Measurements from ENCODE around the gene GPR156.
"Not testable (repeated sequence)": the region's sequence is repeated elsewhere in the genome, so short reads cannot be mapped to it uniquely, and the experiment has no call there.

Gene GPR156

GRCh38 chr3:120284747-120285507, at the start of gene GPR156:
GPR156 (minus strand) TSS chr3:120285222; CDS start chr3:120244098, 41,124 bp downstream.
- DNase-seq (no peak), ATAC-seq (replicated peaks) (peak; percentile 72 to 83)
- no peaks in the 10 kb centered on the region for H3K36me3 Mint-ChIP-seq
- peaks cover 1 to 2% of the 10 kb centered on the region in 2 donors for H3K9me3 Mint-ChIP-seq
- H3K4me1 Mint-ChIP-seq, result peaks cover 0 to 3% of the 10 kb centered on the region in 2 donors
- peak within 1 kb of the TSS; percentile 47 to 59 for H3K4me3 Mint-ChIP-seq
- H3K27ac Mint-ChIP-seq, result no peak within 1 kb of the TSS
- peaks cover 45 to 67% of the 10 kb centered on the region in 2 donors for H3K27me3 Mint-ChIP-seq

- peaks cover 6 to 25% of the 10 kb centered on the region in 2 donors for H3K36me3 Mint-ChIP-seq
- H3K4me3 Mint-ChIP-seq, result no peak overlapping the region
- no peak for DNase-seq
- ATAC-seq (replicated peaks), result no peak
- no peaks in the 10 kb centered on the region for H3K27me3 Mint-ChIP-seq
- no peaks in the 10 kb centered on the region for H3K9me3 Mint-ChIP-seq
- no peak overlapping the region for H3K27ac Mint-ChIP-seq
- H3K4me1 Mint-ChIP-seq, result peaks cover 2 to 3% of the 10 kb centered on the region in 2 donors
These were observed 47.6 kb upstream of the GPR156 start for GRCh38 chr3:120332646-120333045.

- Mint-ChIP-seq H3K9me3 (no peaks in the 10 kb centered on the region), H3K4me1 (peaks cover 0 to 1% of the 10 kb centered on the region in 2 donors), H3K36me3 (peaks cover 9 to 28% of the 10 kb centered on the region in 2 donors), H3K27me3 (no peaks in the 10 kb centered on the region), H3K27ac (no peak overlapping the region), H3K4me3 (no peak overlapping the region)
- ATAC-seq (replicated peaks) (no peak), DNase-seq (no peak)
These were observed 46.1 kb upstream of the GPR156 start for GRCh38 chr3:120331076-120331475.

GRCh38 chr3:120326784-120327183, 41.8 kb upstream of the GPR156 start:
- DNase-seq, result no peak
- H3K9me3 Mint-ChIP-seq, result peaks cover 0 to 6% of the 10 kb centered on the region in 2 donors
- H3K36me3 Mint-ChIP-seq, result peaks cover 18 to 38% of the 10 kb centered on the region in 2 donors
- peaks cover 9 to 12% of the 10 kb centered on the region in 2 donors for H3K4me1 Mint-ChIP-seq
- H3K27me3 Mint-ChIP-seq, result no peaks in the 10 kb centered on the region
- no peak for ATAC-seq (replicated peaks)
- H3K27ac Mint-ChIP-seq, result no peak overlapping the region
- no peak overlapping the region for H3K4me3 Mint-ChIP-seq

GRCh38 chr3:120324190-120324589, 39.2 kb upstream of the GPR156 start:
- peak overlapping the region in 1 of 2 donors; percentile 29 for H3K4me3 Mint-ChIP-seq
- ATAC-seq (replicated peaks), result peak in 1 of 2 donors; percentile 50

GRCh38 chr3:120323761-120324160, 38.7 kb upstream of the GPR156 start:
- H3K4me3 Mint-ChIP-seq, H3K27me3 Mint-ChIP-seq: not testable (repeated sequence)
- peak; percentile 10 for DNase-seq
- Mint-ChIP-seq H3K27ac (peak overlapping the region; percentile 27), H3K4me1 (peaks cover 9 to 12% of the 10 kb centered on the region in 2 donors), H3K9me3 (peaks cover 3 to 12% of the 10 kb centered on the region in 2 donors), H3K36me3 (peaks cover 30 to 49% of the 10 kb centered on the region in 2 donors)
- peak; percentile 54 to 71 for ATAC-seq (replicated peaks)

More at GRCh38 chr3:120324190-120324589, 39.2 kb upstream of the GPR156 start:
- DNase-seq, result no peak
- peak overlapping the region; percentile 27 for H3K27ac Mint-ChIP-seq
- peaks cover 2 to 10% of the 10 kb centered on the region in 2 donors for H3K9me3 Mint-ChIP-seq
- peaks cover 27 to 45% of the 10 kb centered on the region in 2 donors for H3K36me3 Mint-ChIP-seq
- no peaks in the 10 kb centered on the region for H3K27me3 Mint-ChIP-seq
- peaks cover 9 to 12% of the 10 kb centered on the region in 2 donors for H3K4me1 Mint-ChIP-seq

- Mint-ChIP-seq H3K9me3 (peaks cover 15 to 17% of the 10 kb centered on the region in 2 donors), H3K4me1 (peaks cover 2 to 6% of the 10 kb centered on the region in 2 donors), H3K36me3 (peaks cover 35 to 53% of the 10 kb centered on the region in 2 donors), H3K27me3 (peaks cover 6 to 7% of the 10 kb centered on the region in 2 donors), H3K27ac (no peak overlapping the region), H3K4me3 (no peak overlapping the region)
- no peak for DNase-seq
- ATAC-seq (replicated peaks), result no peak
These were observed 27.1 kb upstream of the GPR156 start for GRCh38 chr3:120311863-120312794.

- no peak overlapping the region for H3K27ac Mint-ChIP-seq
- no peaks in the 10 kb centered on the region for H3K4me1 Mint-ChIP-seq
- H3K9me3 Mint-ChIP-seq, result peaks cover 4% of the 10 kb centered on the region in 2 donors
- no peak for ATAC-seq (replicated peaks)
- DNase-seq, result no peak
- no peak overlapping the region for H3K4me3 Mint-ChIP-seq
- peaks cover 7 to 8% of the 10 kb centered on the region in 2 donors for H3K27me3 Mint-ChIP-seq
- H3K36me3 Mint-ChIP-seq, result peaks cover 1 to 10% of the 10 kb centered on the region in 2 donors
These were observed 21.8 kb upstream of the GPR156 start for GRCh38 chr3:120306519-120307455.

GRCh38 chr3:120304616-120305015, 19.6 kb upstream of the GPR156 start:
- H3K4me1 Mint-ChIP-seq, result no peaks in the 10 kb centered on the region
- peaks cover 1 to 10% of the 10 kb centered on the region in 2 donors for H3K36me3 Mint-ChIP-seq
- no peak for DNase-seq

GRCh38 chr3:120302361-120302760, 17.3 kb upstream of the GPR156 start:
- Mint-ChIP-seq H3K36me3 (peaks cover 0 to 5% of the 10 kb centered on the region in 2 donors), H3K9me3 (peaks cover 3 to 4% of the 10 kb centered on the region in 2 donors), H3K4me3 (no peak overlapping the region), H3K27me3 (peaks cover 3 to 4% of the 10 kb centered on the region in 2 donors), H3K4me1 (no peaks in the 10 kb centered on the region), H3K27ac (no peak overlapping the region)
- DNase-seq, result no peak
- no peak for ATAC-seq (replicated peaks)

More at GRCh38 chr3:120304616-120305015, 19.6 kb upstream of the GPR156 start:
- H3K9me3 Mint-ChIP-seq, result peaks cover 4% of the 10 kb centered on the region in 2 donors
- no peak overlapping the region for H3K27ac Mint-ChIP-seq
- no peak for ATAC-seq (replicated peaks)
- no peak overlapping the region for H3K4me3 Mint-ChIP-seq
- H3K27me3 Mint-ChIP-seq, result peaks cover 7 to 8% of the 10 kb centered on the region in 2 donors

GRCh38 chr3:120300971-120301370, 15.9 kb upstream of the GPR156 start:
- Mint-ChIP-seq H3K27me3 (peaks cover 0 to 3% of the 10 kb centered on the region in 2 donors), H3K9me3 (no peaks in the 10 kb centered on the region), H3K27ac (no peak overlapping the region), H3K4me1 (no peaks in the 10 kb centered on the region), H3K4me3 (no peak overlapping the region), H3K36me3 (no peaks in the 10 kb centered on the region)
- DNase-seq, result no peak
- ATAC-seq (replicated peaks), result no peak

- DNase-seq (no peak), ATAC-seq (replicated peaks) (no peak)
- Mint-ChIP-seq H3K27ac (no peak overlapping the region), H3K27me3 (peaks cover 0 to 3% of the 10 kb centered on the region in 2 donors), H3K36me3 (no peaks in the 10 kb centered on the region), H3K4me1 (no peaks in the 10 kb centered on the region), H3K9me3 (peaks cover 0 to 3% of the 10 kb centered on the region in 2 donors), H3K4me3 (no peak overlapping the region)
These were observed 14.4 kb upstream of the GPR156 start for GRCh38 chr3:120299403-120299802.

GRCh38 chr3:120298996-120299395, 14.0 kb upstream of the GPR156 start:
- no peak for ATAC-seq (replicated peaks)

More at GRCh38 chr3:120298996-120299395, 14.0 kb upstream of the GPR156 start:
- Mint-ChIP-seq H3K27ac (no peak overlapping the region), H3K4me3 (no peak overlapping the region), H3K9me3 (peaks cover 2 to 3% of the 10 kb centered on the region in 2 donors), H3K4me1 (no peaks in the 10 kb centered on the region), H3K27me3 (peaks cover 0 to 3% of the 10 kb centered on the region in 2 donors), H3K36me3 (no peaks in the 10 kb centered on the region)
- DNase-seq, result no peak

All from stimulated activated naive B cell treated with anti-CD40 and anti-IgM and Interleukin-4, amounts not matched to agents 10 μg/mL and 1 μg/mL and 100 μg/mL, for 72 hours (primary cell).